NCI-H1694 (cell line): ENCODE results near the gene HPCAL1.

ENCODE experiments used
- DNase-seq: peaks from one replicate; lab custom pipeline; 2025; lab: John Stamatoyannopoulos, UW

Gene HPCAL1

DNA sequence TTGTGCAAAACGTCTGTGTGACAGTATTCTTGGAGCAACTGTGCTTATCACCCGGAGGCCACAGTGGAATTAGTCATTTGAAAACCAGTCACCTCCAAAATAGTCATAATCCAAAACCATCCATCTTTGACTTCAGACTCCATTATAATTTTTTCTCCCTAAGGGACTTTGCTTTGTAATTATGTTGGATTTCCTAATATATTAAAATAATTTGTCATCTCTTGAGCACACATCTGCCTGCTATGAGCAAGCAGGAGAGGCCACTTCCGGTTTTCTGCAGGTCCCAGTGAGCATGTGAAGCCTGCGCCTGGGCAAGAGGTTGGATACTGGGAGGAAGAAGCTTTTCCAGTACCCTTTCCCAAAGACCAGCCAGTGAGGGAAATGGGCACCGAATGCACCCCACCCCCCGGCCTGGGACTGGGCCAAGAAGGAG lies 87.7 kb downstream of the HPCAL1 start:
- no peak for DNase-seq

DNA sequence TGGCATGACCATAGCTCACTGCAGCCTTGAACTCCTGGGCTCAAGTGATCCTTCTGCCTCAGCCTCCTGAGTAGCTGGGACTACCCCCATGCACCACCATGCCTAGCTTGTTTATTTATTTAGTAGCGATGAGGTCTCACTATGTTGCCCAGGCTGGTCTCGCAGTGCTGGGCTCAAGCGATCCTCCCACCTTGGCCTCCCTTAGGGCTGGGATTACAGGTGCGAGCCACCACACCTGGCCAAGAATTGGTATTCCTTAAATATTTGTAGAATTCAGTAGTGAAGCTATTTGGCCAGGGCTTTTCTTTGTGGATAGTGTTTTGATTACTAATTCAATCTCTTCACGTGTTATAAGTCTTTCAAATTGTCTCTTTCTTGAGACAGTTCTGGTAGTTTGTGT lies 89.4 kb downstream of the HPCAL1 start:
- no peak for DNase-seq

GRCh38 chr2:10392548-10392947 lies 89.8 kb downstream of the HPCAL1 start:
- DNase-seq = no peak

DNA sequence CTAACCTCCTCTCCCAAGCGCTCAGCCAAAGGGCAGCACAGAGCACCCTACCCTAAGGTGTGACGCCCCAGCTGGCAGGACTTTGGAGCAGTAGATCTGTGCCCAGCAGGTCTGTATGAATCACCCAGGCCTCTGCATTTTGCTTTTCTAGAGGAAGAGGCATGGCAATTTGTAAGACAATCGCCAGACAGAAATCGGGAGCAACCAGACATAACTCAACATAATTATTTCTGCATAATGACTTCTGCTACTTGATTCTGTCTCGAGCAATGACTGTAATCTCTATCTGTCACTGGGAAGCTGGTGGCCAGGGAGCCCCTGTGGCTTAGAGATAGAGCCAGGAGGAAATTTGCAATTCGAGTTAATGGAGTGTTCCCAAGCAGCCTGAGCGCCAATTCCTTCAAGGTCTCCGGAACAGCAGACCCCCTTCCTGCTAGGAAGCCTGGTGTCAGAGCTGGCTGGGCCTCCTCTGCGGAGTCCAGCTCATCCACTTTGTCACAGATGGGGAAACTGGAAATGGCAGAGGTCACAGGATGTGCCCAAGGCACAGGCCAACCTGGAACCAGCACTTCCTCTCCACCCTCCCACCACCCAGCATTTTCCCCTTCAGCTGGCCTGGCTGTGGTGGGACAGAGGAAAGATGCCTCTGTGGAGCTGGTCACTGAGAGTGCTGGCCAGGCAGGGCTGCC lies 90.4 kb downstream of the HPCAL1 start:
- no peak for DNase-seq

- DNase-seq = no peak
Measured at GRCh38 chr2:10393640-10393982, 90.9 kb downstream of the HPCAL1 start.

- no peak for DNase-seq
Measured at GRCh38 chr2:10395893-10396292, 93.2 kb downstream of the HPCAL1 start.

GRCh38 chr2:10396464-10396863 lies 93.8 kb downstream of the HPCAL1 start:
- DNase-seq = no peak

- no peak for DNase-seq
Measured at GRCh38 chr2:10397297-10397875, 94.7 kb downstream of the HPCAL1 start.

DNA sequence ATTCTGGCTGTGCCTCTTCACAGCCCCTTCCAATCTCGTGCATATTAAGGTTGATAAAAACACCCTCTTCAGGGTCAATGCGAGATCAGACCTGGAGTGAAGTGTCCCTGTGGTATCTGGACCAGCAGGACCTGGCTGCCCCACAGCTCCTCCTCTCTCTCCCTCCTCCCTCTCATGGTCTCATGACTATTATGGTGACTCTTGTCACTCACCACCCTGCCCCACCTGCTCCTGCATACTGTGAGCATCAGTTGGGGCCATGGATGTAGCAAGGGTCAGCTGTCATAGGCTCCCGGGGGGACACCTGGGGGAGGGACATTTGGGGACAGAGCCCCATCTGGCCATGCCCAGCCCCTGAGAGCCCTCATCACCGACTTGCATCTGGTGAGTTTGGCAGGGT lies 95.2 kb downstream of the HPCAL1 start:
- DNase-seq = no peak

DNA sequence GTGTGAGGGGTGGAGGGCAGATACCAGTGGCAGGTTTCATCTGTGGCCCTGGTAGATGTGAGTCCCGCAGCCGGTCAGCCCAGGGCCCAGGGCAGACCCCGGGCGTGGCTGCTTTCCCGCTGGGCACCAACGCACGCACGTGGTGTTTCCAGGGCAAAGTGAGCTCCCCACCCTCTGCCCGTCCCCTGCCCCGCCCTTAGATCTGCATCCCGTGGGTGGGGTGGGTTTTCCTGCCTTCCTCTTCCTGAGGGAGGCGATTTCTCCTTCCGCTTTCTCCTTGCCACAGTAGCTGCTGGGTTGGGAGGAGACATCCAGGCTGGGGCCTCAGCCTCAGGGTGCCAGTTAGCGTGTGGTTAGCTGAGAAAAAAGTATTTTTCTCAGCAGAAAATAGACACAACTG lies 95.8 kb downstream of the HPCAL1 start:
- no peak for DNase-seq

- DNase-seq = no peak
Measured at GRCh38 chr2:10399358-10399757, 96.7 kb downstream of the HPCAL1 start.

- no peak for DNase-seq
Measured at GRCh38 chr2:10400002-10400401, 97.3 kb downstream of the HPCAL1 start.

GRCh38 chr2:10400568-10400977 lies 97.9 kb downstream of the HPCAL1 start:
- no peak for DNase-seq

- no peak for DNase-seq
Measured at GRCh38 chr2:10400978-10401951, 98.6 kb downstream of the HPCAL1 start.

GRCh38 chr2:10402062-10402585 lies 99.4 kb downstream of the HPCAL1 start:
- DNase-seq = no peak

DNA sequence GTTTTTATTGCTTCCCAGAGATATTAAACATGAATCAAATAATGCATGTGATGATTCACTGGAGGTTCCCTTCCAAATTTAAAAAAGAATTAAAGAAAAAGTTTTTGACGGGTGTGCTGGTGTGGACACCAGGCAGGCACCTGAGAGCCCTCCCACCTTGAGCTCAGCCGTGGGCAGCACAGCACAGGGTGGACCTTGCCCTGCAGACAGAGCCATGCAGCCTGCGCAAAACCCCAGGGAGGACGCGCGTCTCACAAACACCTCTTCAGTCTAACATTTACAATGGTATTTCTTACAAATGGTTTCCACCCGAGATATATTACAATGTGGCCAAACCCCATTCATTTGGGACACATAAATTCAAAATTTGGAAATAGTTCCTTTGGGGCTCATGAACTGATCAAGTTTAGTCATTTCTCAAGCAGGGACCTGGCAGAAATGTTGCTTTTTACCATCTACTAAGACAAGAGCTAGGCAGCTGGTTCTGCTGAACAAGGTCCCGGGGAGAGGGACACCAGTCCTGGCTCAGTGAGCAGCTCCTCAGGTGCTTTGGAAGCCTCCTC lies 100.0 kb downstream of the HPCAL1 start:
- no peak for DNase-seq

DNA sequence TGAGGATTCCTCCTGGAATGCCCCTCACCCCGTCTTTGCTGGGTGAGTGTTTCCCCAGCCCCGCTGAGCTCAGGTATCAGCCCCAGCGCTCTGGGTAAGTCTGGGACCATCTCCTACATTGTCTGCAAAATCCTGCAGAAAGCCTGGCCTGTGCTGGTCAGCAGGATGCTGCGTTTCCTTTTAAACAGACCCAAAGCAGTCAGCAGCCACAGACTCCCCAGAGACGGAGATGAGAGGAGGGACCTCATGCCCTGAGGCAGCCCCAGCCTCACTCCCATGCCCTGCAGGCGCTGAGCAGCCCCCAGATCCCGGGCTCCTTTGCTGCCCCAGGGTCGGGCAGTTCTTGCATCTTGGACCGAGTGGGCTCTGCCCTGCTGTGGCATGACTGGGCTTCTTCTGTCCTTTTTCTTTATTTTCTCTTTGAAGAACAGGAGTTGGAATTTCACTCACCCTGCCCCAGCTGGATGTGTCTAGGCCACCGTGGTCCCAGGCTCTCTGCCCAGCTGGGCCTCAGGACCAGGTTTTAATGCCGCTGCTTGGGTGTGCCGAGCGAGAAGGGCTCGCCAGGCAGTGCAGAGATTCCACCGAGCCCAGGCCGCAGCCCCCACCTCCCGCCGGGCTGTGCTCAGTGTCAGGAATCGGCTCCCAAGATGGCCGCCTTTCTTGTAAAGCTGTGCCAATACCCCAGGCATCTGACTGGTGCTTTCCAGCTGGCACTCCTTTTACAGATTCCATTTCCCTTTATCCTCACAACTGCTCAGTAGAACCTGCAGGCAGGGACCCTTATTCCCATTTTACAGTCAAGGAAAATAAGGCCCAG lies 101.8 kb downstream of the HPCAL1 start:
- peak; percentile 46 for DNase-seq

GRCh38 chr2:10405448-10405847 lies 102.7 kb downstream of the HPCAL1 start:
- DNase-seq = no peak

GRCh38 chr2:10406016-10406415 lies 103.3 kb downstream of the HPCAL1 start:
- no peak for DNase-seq

DNA sequence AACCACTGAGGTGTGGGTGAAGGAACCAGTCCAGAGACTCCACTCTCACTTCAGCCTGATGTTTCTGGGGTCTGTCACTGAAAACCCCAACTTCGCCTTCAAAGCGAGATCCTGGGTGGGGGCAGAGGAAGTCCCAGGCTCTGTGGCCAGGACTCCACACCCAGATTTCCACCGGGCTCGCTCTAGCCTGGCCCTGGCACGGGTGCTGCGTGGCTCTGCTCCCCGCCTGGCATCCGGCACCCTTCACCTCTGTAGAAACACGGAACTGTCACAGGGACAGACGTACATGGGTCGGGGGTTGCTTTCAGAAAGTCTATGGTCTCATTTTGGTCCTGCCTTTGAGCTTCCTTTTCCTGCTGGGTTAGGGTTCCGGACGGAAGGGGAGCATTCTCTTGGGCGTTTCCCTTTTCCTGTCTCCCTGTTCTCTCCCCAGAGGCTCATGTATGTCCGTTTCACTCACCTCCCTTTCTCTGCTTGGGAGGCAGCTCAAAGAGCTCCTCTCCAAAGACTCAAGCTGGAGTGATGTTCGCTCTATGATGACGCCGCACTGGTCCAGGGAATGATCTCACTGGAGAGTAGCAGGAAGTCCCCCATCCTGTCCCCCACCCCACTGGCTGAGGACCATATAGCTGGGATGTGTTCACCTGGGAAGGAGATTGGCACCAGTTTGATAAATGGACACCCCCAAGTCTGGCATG lies 103.9 kb downstream of the HPCAL1 start:
- no peak for DNase-seq

DNA sequence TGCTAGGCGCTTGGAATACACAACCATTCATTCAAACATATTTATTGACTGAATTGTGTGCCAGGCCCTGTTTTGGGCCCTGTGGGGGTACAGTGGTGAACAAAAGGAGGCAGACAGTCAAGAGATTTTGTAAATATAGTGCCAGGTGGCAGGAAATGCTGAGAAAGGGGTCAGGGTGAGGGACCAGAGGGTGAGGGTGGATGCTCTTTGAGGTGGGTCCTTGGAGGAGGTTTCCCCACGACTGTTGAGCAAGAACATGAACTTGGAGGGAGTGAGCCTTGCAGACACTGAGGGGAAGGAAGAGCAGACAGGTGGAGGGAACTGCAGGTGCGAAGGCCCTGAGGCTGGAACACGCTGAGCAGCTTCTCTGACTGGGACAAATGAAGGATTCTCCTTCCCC lies 104.7 kb downstream of the HPCAL1 start:
- DNase-seq = no peak
